SU-DHL-6 (cell line): ENCODE data around the gene VEZT.

ENCODE experiments used
- EZH2phosphoT487 ChIP-seq: fragments of 200-600 bp; sonication (generic), shearing (Covaris generic); conservative IDR thresholded peaks from 2 replicates; pipeline ENCODE4 v1.6.1; 2018; ENCODE audit warnings: mild to moderate bottlenecking, antibody characterized with exemption, low read length, moderate library complexity, mixed read lengths
- TF ChIP-seq, protein P1 (sequence below): fragments of 200-600 bp; sonication (generic); IDR thresholded peaks from one replicate; pipeline ENCODE4 v1.5.1; 2017; ENCODE audit warnings: antibody characterized with exemption, mild to moderate bottlenecking, low read length, moderate library complexity; ENCODE audit not compliant: insufficient read depth, poor library complexity, severe bottlenecking

DNA sequence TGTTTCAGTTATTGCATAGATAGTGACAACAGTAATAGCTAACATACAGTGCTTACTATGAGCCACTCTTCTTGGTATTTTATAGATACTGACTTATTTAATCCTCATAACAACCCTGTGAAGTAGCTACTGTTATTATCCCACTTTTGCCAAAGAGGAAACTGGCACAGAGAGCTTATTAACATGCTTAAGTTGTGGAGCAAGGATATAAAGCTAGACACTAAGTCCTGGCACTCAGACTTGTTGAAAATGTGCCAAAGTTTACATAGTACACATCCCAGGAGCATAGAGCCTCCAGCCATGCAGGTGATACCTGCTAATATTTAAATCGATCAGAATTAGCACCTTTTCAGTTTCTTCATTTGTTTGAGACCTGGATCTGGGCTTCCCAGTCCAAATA lies 41.8 kb downstream of the VEZT start:
- TF ChIP-seq, protein P1, sequence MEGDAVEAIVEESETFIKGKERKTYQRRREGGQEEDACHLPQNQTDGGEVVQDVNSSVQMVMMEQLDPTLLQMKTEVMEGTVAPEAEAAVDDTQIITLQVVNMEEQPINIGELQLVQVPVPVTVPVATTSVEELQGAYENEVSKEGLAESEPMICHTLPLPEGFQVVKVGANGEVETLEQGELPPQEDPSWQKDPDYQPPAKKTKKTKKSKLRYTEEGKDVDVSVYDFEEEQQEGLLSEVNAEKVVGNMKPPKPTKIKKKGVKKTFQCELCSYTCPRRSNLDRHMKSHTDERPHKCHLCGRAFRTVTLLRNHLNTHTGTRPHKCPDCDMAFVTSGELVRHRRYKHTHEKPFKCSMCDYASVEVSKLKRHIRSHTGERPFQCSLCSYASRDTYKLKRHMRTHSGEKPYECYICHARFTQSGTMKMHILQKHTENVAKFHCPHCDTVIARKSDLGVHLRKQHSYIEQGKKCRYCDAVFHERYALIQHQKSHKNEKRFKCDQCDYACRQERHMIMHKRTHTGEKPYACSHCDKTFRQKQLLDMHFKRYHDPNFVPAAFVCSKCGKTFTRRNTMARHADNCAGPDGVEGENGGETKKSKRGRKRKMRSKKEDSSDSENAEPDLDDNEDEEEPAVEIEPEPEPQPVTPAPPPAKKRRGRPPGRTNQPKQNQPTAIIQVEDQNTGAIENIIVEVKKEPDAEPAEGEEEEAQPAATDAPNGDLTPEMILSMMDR = no peak
- TF ChIP-seq EZH2phosphoT487 = no peak
